ENCODE measurements around the gene LRRC8C. TPM values are rescaled to one million over a fixed set of nuclear protein-coding genes. Genes with fewer than 3 reads are reported as not detected.

The LRRC8C gene
- total RNA-seq, 1 donor, result 2.2 TPM

- H2AFZ ChIP-seq (ENCODE audit: low read length), result no peak overlapping the region
- H3K4me2 ChIP-seq (ENCODE audit: insufficient read depth, low read length), result no peak overlapping the region
- no peak overlapping the region for H3K27ac ChIP-seq (ENCODE audit: low read depth, low read length)
- H4K20me1 ChIP-seq (ENCODE audit: insufficient read depth, low read length), result no peaks in the 10 kb centered on the region
- H3K27me3 ChIP-seq (ENCODE audit: insufficient read depth, low read length), result no peaks in the 10 kb centered on the region
- H3K36me3 ChIP-seq (ENCODE audit: insufficient read depth, low read length), result no peaks in the 10 kb centered on the region
- peaks cover 8% of the 10 kb centered on the region for H3K4me1 ChIP-seq (ENCODE audit: insufficient read depth, low read length)
- peaks cover 3% of the 10 kb centered on the region for H3K79me2 ChIP-seq (ENCODE audit: insufficient read depth, low read length)
- TF ChIP-seq, protein P1, sequence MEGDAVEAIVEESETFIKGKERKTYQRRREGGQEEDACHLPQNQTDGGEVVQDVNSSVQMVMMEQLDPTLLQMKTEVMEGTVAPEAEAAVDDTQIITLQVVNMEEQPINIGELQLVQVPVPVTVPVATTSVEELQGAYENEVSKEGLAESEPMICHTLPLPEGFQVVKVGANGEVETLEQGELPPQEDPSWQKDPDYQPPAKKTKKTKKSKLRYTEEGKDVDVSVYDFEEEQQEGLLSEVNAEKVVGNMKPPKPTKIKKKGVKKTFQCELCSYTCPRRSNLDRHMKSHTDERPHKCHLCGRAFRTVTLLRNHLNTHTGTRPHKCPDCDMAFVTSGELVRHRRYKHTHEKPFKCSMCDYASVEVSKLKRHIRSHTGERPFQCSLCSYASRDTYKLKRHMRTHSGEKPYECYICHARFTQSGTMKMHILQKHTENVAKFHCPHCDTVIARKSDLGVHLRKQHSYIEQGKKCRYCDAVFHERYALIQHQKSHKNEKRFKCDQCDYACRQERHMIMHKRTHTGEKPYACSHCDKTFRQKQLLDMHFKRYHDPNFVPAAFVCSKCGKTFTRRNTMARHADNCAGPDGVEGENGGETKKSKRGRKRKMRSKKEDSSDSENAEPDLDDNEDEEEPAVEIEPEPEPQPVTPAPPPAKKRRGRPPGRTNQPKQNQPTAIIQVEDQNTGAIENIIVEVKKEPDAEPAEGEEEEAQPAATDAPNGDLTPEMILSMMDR (IDR thresholded peaks at IDR 0.05; ENCODE audit: extremely low read depth, low read depth, low read length), result no peak
- no peak for DNase-seq (ENCODE audit: insufficient read length, low spot score, missing footprints)
- no peaks in the 10 kb centered on the region for H3K9me3 ChIP-seq (ENCODE audit: low read depth, low read length)
- H3K4me3 ChIP-seq (ENCODE audit: insufficient read depth, low read length), result no peak overlapping the region
Observed at GRCh38 chr1:89667691-89668090, 34.8 kb downstream of the LRRC8C start.

DNA sequence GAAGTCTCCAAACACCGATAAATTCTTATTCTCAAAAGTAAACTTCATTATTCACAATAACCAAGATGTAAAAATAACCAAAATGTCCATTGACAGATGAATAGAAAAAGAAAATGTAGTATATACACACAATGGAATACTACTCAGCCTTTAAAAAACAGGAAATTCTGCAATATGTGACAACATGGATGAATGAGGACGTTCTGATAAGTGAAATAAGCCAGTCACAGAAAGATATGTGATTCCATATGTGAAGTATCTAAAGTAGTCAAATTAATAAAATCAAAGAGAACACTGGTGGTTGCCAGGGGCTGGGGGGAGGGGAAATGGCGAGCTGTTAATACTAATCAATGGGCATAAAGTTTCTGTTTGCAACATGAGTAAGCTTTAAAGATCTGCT lies 36.0 kb downstream of the LRRC8C start:
- Histone ChIP-seq H2AFZ (ENCODE audit: low read length) (no peak overlapping the region), H3K27me3 (ENCODE audit: insufficient read depth, low read length) (no peaks in the 10 kb centered on the region), H3K4me1 (ENCODE audit: insufficient read depth, low read length) (peaks cover 8% of the 10 kb centered on the region), H3K36me3 (ENCODE audit: insufficient read depth, low read length) (no peaks in the 10 kb centered on the region), H3K9me3 (ENCODE audit: low read depth, low read length) (no peaks in the 10 kb centered on the region), H3K27ac (ENCODE audit: low read depth, low read length) (no peak overlapping the region), H4K20me1 (ENCODE audit: insufficient read depth, low read length) (no peaks in the 10 kb centered on the region), H3K79me2 (ENCODE audit: insufficient read depth, low read length) (peaks cover 6% of the 10 kb centered on the region), H3K4me2 (ENCODE audit: insufficient read depth, low read length) (no peak overlapping the region), H3K4me3 (ENCODE audit: insufficient read depth, low read length) (no peak overlapping the region)
- no peak for DNase-seq (ENCODE audit: insufficient read length, low spot score, missing footprints)
- TF ChIP-seq, protein P1 (IDR thresholded peaks at IDR 0.05; ENCODE audit: extremely low read depth, low read depth, low read length), result no peak

DNA sequence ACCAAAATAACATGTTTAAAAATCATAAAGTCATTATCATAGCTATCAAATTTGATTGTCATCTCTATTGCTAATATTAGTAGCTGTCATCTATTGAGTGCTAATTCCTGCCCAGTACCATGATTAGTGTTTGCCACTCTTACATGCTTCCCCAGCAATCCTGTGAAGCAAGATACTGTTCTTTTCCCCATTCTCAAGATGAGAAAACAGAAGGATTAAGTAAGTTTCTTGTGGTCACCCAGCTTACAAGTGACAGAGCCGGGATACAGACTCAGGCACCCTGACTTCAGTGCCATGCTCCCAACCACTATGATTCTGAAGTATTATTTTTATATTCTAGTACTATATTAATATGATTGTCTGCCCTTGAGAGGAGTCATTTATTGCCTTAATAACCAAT lies 36.5 kb downstream of the LRRC8C start:
- H3K79me2 ChIP-seq (ENCODE audit: insufficient read depth, low read length), result peaks cover 6% of the 10 kb centered on the region
- TF ChIP-seq, protein P1 (IDR thresholded peaks at IDR 0.05; ENCODE audit: extremely low read depth, low read depth, low read length), result no peak

GRCh38 chr1:89670163-89670562 lies 37.2 kb downstream of the LRRC8C start:
- Histone ChIP-seq H2AFZ (ENCODE audit: low read length) (no peak overlapping the region), H3K79me2 (ENCODE audit: insufficient read depth, low read length) (peaks cover 6% of the 10 kb centered on the region), H3K36me3 (ENCODE audit: insufficient read depth, low read length) (no peaks in the 10 kb centered on the region), H3K9me3 (ENCODE audit: low read depth, low read length) (no peaks in the 10 kb centered on the region), H3K27ac (ENCODE audit: low read depth, low read length) (no peak overlapping the region), H3K27me3 (ENCODE audit: insufficient read depth, low read length) (no peaks in the 10 kb centered on the region), H3K4me2 (ENCODE audit: insufficient read depth, low read length) (peak overlapping the region; percentile 20), H3K4me1 (ENCODE audit: insufficient read depth, low read length) (peaks cover 8% of the 10 kb centered on the region), H3K4me3 (ENCODE audit: insufficient read depth, low read length) (no peak overlapping the region), H4K20me1 (ENCODE audit: insufficient read depth, low read length) (no peaks in the 10 kb centered on the region)
- TF ChIP-seq, protein P1 (IDR thresholded peaks at IDR 0.05; ENCODE audit: extremely low read depth, low read depth, low read length), result no peak
- DNase-seq (ENCODE audit: insufficient read length, low spot score, missing footprints), result no peak

More for the DNA sequence above, 36.5 kb downstream of the LRRC8C start:
- Histone ChIP-seq H3K27me3 (ENCODE audit: insufficient read depth, low read length) (no peaks in the 10 kb centered on the region), H3K9me3 (ENCODE audit: low read depth, low read length) (no peaks in the 10 kb centered on the region), H3K36me3 (ENCODE audit: insufficient read depth, low read length) (no peaks in the 10 kb centered on the region), H2AFZ (ENCODE audit: low read length) (no peak overlapping the region), H3K27ac (ENCODE audit: low read depth, low read length) (no peak overlapping the region), H3K4me1 (ENCODE audit: insufficient read depth, low read length) (peaks cover 8% of the 10 kb centered on the region), H3K4me3 (ENCODE audit: insufficient read depth, low read length) (no peak overlapping the region), H4K20me1 (ENCODE audit: insufficient read depth, low read length) (no peaks in the 10 kb centered on the region), H3K4me2 (ENCODE audit: insufficient read depth, low read length) (no peak overlapping the region)
- DNase-seq (ENCODE audit: insufficient read length, low spot score, missing footprints), result no peak

All from osteoblast (primary cell).